ENCODE data around the gene SIK2.

Gene SIK2

GRCh38 chr11:111672949-111673348 lies 70.7 kb downstream of the SIK2 start:
- in situ Hi-C loops (cut with MboI; ENCODE audit: low pct_unique_long_range_greater_than_20kb, low sequenced_read_pairs, unreplicated experiment), result no loop called here
- no peak for TF ChIP-seq CTCF (IDR thresholded peaks at IDR 0.05; ENCODE audit: extremely low read depth, insufficient read depth, missing control alignments)

GRCh38 chr11:111674941-111675340 lies 72.7 kb downstream of the SIK2 start:
- DNase-seq (ENCODE audit: low spot score), result no peak
- in situ Hi-C loops (cut with MboI; ENCODE audit: low pct_unique_long_range_greater_than_20kb, low sequenced_read_pairs, unreplicated experiment), result no loop called here
- TF ChIP-seq CTCF (IDR thresholded peaks at IDR 0.05; ENCODE audit: extremely low read depth, insufficient read depth, missing control alignments), result no peak

More at GRCh38 chr11:111672949-111673348, 70.7 kb downstream of the SIK2 start:
- no peak for DNase-seq (ENCODE audit: low spot score)

GRCh38 chr11:111675891-111676290 lies 73.6 kb downstream of the SIK2 start:
- no peak for DNase-seq (ENCODE audit: low spot score)
- no peak for TF ChIP-seq CTCF (IDR thresholded peaks at IDR 0.05; ENCODE audit: extremely low read depth, insufficient read depth, missing control alignments)
- in situ Hi-C loops (cut with MboI; ENCODE audit: low pct_unique_long_range_greater_than_20kb, low sequenced_read_pairs, unreplicated experiment), result no loop called here

GRCh38 chr11:111676878-111677585 lies 74.8 kb downstream of the SIK2 start:
- TF ChIP-seq CTCF (IDR thresholded peaks at IDR 0.05; ENCODE audit: extremely low read depth, insufficient read depth, missing control alignments), result no peak
- in situ Hi-C loops (cut with MboI; ENCODE audit: low pct_unique_long_range_greater_than_20kb, low sequenced_read_pairs, unreplicated experiment), result no loop called here
- no peak for DNase-seq (ENCODE audit: low spot score)

GRCh38 chr11:111680486-111681175 lies 78.4 kb downstream of the SIK2 start:
- in situ Hi-C loops (cut with MboI; ENCODE audit: low pct_unique_long_range_greater_than_20kb, low sequenced_read_pairs, unreplicated experiment), result no loop called here
- no peak for DNase-seq (ENCODE audit: low spot score)
- no peak for TF ChIP-seq CTCF (IDR thresholded peaks at IDR 0.05; ENCODE audit: extremely low read depth, insufficient read depth, missing control alignments)

- TF ChIP-seq CTCF (IDR thresholded peaks at IDR 0.05; ENCODE audit: extremely low read depth, insufficient read depth, missing control alignments), result no peak
- no peak for DNase-seq (ENCODE audit: low spot score)
Observed at GRCh38 chr11:111683806-111684205, 81.6 kb downstream of the SIK2 start.

More at GRCh38 chr11:111683806-111684205, 81.6 kb downstream of the SIK2 start:
- in situ Hi-C loops (cut with MboI; ENCODE audit: low pct_unique_long_range_greater_than_20kb, low sequenced_read_pairs, unreplicated experiment), result no loop called here
